Panc1 (cell line): ENCODE measurements around the gene CAV2.
A peak's percentile ranks its signal among the peaks of the same experiment; 100 is the strongest.

Source experiments
- POLR2AphosphoS5 ChIP-seq: IDR thresholded peaks from 2 replicates; pipeline ENCODE4 v1.6.1; 2012; ENCODE audit warnings: mild to moderate bottlenecking, low read depth, low read length, moderate library complexity
- SIN3A ChIP-seq: IDR thresholded peaks from 2 replicates; pipeline ENCODE4 v1.6.1; 2012; ENCODE audit warnings: low read depth, mild to moderate bottlenecking, low read length, moderate library complexity, borderline replicate concordance; ENCODE audit not compliant: insufficient read depth
- TCF7L2 ChIP-seq: IDR thresholded peaks from 2 replicates; pipeline ENCODE4 v1.6.1; 2011; ENCODE audit warnings: mild to moderate bottlenecking, low read depth, low read length, inconsistent platforms
- TF ChIP-seq, protein P1 (sequence below): fragments of 450-650 bp; IDR thresholded peaks from 2 replicates; pipeline ENCODE4 v1.5.1; 2017; ENCODE audit warnings: mild to moderate bottlenecking
- TF ChIP-seq, protein P2 (sequence below), 2 experiments: IDR thresholded peaks; 2 replicates each; pipeline ENCODE4 v1.6.1; 2011 to 2012; ENCODE audit warnings: low read depth in 2 of 2, control low read depth in 1 of 2, low read length in 1 of 2, mild to moderate bottlenecking in 1 of 2, moderate library complexity in 1 of 2; ENCODE audit not compliant: insufficient read depth in 1 of 2

DNA sequence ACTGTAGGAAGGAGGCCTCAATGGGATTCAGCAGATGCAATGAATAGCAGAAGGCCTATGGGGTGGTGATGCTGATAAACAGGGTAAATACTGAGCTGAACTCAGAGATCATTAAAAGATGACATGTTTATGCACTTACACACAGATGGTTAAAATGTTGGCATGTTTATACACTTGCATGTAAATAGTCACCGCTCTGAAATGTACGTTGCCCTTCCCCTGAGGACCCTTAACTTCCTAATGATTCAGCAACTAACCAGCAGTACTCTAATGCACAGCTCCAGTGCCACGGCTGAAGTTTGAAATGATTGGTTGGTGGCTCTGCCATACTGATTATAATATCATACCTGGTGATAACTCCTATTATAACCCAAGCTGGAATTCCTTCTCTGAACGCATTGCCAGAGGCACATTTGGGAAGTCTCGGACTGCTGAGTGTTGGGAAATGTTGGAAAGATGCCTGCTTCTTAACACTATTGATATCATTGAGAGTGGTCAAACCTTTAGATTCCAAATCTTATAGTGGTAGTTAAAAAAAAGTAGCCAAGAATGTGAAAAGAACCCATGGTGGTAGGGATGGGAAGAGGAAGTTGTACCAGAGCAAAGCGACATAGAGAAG, 21.6 kb downstream of the CAV2 start:
- TF ChIP-seq, protein P1, sequence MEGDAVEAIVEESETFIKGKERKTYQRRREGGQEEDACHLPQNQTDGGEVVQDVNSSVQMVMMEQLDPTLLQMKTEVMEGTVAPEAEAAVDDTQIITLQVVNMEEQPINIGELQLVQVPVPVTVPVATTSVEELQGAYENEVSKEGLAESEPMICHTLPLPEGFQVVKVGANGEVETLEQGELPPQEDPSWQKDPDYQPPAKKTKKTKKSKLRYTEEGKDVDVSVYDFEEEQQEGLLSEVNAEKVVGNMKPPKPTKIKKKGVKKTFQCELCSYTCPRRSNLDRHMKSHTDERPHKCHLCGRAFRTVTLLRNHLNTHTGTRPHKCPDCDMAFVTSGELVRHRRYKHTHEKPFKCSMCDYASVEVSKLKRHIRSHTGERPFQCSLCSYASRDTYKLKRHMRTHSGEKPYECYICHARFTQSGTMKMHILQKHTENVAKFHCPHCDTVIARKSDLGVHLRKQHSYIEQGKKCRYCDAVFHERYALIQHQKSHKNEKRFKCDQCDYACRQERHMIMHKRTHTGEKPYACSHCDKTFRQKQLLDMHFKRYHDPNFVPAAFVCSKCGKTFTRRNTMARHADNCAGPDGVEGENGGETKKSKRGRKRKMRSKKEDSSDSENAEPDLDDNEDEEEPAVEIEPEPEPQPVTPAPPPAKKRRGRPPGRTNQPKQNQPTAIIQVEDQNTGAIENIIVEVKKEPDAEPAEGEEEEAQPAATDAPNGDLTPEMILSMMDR = no peak
- TF ChIP-seq TCF7L2 (no peak), SIN3A (no peak), POLR2AphosphoS5 (peak; percentile 42; the same call in 1 of the 2 replicates)
- TF ChIP-seq, protein P2, sequence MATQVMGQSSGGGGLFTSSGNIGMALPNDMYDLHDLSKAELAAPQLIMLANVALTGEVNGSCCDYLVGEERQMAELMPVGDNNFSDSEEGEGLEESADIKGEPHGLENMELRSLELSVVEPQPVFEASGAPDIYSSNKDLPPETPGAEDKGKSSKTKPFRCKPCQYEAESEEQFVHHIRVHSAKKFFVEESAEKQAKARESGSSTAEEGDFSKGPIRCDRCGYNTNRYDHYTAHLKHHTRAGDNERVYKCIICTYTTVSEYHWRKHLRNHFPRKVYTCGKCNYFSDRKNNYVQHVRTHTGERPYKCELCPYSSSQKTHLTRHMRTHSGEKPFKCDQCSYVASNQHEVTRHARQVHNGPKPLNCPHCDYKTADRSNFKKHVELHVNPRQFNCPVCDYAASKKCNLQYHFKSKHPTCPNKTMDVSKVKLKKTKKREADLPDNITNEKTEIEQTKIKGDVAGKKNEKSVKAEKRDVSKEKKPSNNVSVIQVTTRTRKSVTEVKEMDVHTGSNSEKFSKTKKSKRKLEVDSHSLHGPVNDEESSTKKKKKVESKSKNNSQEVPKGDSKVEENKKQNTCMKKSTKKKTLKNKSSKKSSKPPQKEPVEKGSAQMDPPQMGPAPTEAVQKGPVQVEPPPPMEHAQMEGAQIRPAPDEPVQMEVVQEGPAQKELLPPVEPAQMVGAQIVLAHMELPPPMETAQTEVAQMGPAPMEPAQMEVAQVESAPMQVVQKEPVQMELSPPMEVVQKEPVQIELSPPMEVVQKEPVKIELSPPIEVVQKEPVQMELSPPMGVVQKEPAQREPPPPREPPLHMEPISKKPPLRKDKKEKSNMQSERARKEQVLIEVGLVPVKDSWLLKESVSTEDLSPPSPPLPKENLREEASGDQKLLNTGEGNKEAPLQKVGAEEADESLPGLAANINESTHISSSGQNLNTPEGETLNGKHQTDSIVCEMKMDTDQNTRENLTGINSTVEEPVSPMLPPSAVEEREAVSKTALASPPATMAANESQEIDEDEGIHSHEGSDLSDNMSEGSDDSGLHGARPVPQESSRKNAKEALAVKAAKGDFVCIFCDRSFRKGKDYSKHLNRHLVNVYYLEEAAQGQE (IDR thresholded peaks at IDR 0.05; ENCODE audit: insufficient read depth in 1 of 2, low read depth in 2 of 2, low read length in 1 of 2) = no peak
